HepG2 (cell line): Measurements from ENCODE around the gene PCYT2. TPM values are rescaled to one million over a fixed set of nuclear protein-coding genes. Genes with fewer than 3 reads are reported as not detected.

Source experiments
- BCL6 ChIP-seq: IDR thresholded peaks from 2 replicates; pipeline ENCODE4 v1.6.1; 2016; ENCODE audit warnings: missing genetic modification reagents, missing compliant biosample characterization
- CBX1 ChIP-seq: IDR thresholded peaks from one replicate; pipeline ENCODE4 v1.6.1; 2016; ENCODE audit warnings: antibody characterized with exemption, low read depth
- DPF2 ChIP-seq: sonication (generic); formaldehyde crosslinking; IDR thresholded peaks from 2 replicates; pipeline ENCODE4 v1.4.0; 2020; ENCODE audit warnings: mild to moderate bottlenecking, low read depth, missing genetic modification reagents, borderline replicate concordance
- FIP1L1 ChIP-seq: fragments of 200-400 bp; formaldehyde crosslinking; IDR thresholded peaks from 2 replicates; pipeline ENCODE4 v1.6.1; 2018; ENCODE audit warnings: low read depth, mild to moderate bottlenecking, low read length, moderate library complexity, borderline replicate concordance; ENCODE audit not compliant: insufficient read depth
- MBNL3 ChIP-seq: fragments of 250-450 bp; sonication (Bioruptor Pico); conservative IDR thresholded peaks from 2 replicates; pipeline ENCODE4 v1.8.0; 2022; ENCODE audit warnings: mild to moderate bottlenecking, inconsistent platforms
- NBN ChIP-seq: fragments of 450-650 bp; conservative IDR thresholded peaks from 2 replicates; pipeline ENCODE4 v1.6.1; 2017
- NFIC ChIP-seq: IDR thresholded peaks from 2 replicates; pipeline ENCODE4 v1.6.1; 2012; ENCODE audit warnings: mild to moderate bottlenecking, low read length, inconsistent platforms
- NR3C1 ChIP-seq: sonication (generic); formaldehyde crosslinking; IDR thresholded peaks from 2 replicates; pipeline ENCODE4 v1.4.0; 2020; ENCODE audit warnings: missing genetic modification reagents
- PCBP1 ChIP-seq: fragments of 200-400 bp; formaldehyde crosslinking; IDR thresholded peaks from 2 replicates; pipeline ENCODE4 v1.6.1; 2017; ENCODE audit warnings: mild to moderate bottlenecking, low read depth, low read length, borderline replicate concordance
- RARG ChIP-seq: sonication (generic); formaldehyde crosslinking; IDR thresholded peaks from 2 replicates; pipeline ENCODE4 v1.4.0; 2020; ENCODE audit warnings: low read depth, mild to moderate bottlenecking, missing genetic modification reagents
- SP1 ChIP-seq, 2 experiments: fragments of 450-650 bp in 1 of 2; sonication (generic) in 1 of 2; formaldehyde crosslinking in 1 of 2; IDR thresholded peaks; 2 replicates each; pipeline versions ENCODE4 v1.4.0 to v1.6.1; 2016 to 2020; ENCODE audit warnings: missing genetic modification reagents in 1 of 2
- TAF15 ChIP-seq: fragments of 200-400 bp; formaldehyde crosslinking; IDR thresholded peaks from one replicate; pipeline ENCODE4 v1.6.1; 2018; ENCODE audit warnings: mild to moderate bottlenecking, low read depth, low read length; ENCODE audit not compliant: poor library complexity, severe bottlenecking
- TCF7 ChIP-seq: sonication (generic); IDR thresholded peaks from 2 replicates; pipeline ENCODE4 v1.6.1; 2016; ENCODE audit warnings: antibody characterized with exemption, low read depth
- TRIM24 ChIP-seq: sonication (generic); formaldehyde crosslinking; IDR thresholded peaks from 2 replicates; pipeline ENCODE4 v1.8.0; 2022; ENCODE audit warnings: mild to moderate bottlenecking, missing genetic modification reagents
- ZMYM4 ChIP-seq: sonication (generic); formaldehyde crosslinking; IDR thresholded peaks from 2 replicates; pipeline ENCODE4 v1.8.1; 2023; ENCODE audit warnings: mild to moderate bottlenecking, missing genetic modification reagents
- ZNF484 ChIP-seq: sonication (generic); formaldehyde crosslinking; IDR thresholded peaks from 2 replicates; pipeline ENCODE4 v1.5.1; 2020; ENCODE audit warnings: mild to moderate bottlenecking, low read depth, missing genetic modification reagents, borderline replicate concordance
- ZNF501 ChIP-seq: sonication (generic); formaldehyde crosslinking; IDR thresholded peaks from 2 replicates; pipeline ENCODE4 v1.5.1; 2020; ENCODE audit warnings: mild to moderate bottlenecking, moderate library complexity, missing genetic modification reagents
- ZNF543 ChIP-seq: sonication (generic); formaldehyde crosslinking; IDR thresholded peaks from 2 replicates; pipeline ENCODE4 v1.4.0; 2020; ENCODE audit warnings: mild to moderate bottlenecking, missing genetic modification reagents
- ZNF598 ChIP-seq: sonication (generic); formaldehyde crosslinking; IDR thresholded peaks from 2 replicates; pipeline ENCODE4 v1.5.1; 2020; ENCODE audit warnings: mild to moderate bottlenecking, missing genetic modification reagents, borderline replicate concordance
- ZNF660 ChIP-seq: sonication (generic); formaldehyde crosslinking; IDR thresholded peaks from 2 replicates; pipeline ENCODE4 v1.5.1; 2020; ENCODE audit warnings: mild to moderate bottlenecking, low read depth, missing genetic modification reagents, borderline replicate concordance
- ZNF83 ChIP-seq: sonication (generic); formaldehyde crosslinking; IDR thresholded peaks from 2 replicates; pipeline ENCODE4 v1.4.0; 2020; ENCODE audit warnings: missing genetic modification reagents, mild to moderate bottlenecking, borderline replicate concordance
- polyA plus RNA-seq, 8 experiments: library from polyadenylated mRNA; depleted of rRNA in 3 of 8; stranded (reverse) in 7 of 8; unstranded in 1 of 8; fragments of >200 nt; fragmentation: Illumina TruSeq in 4 of 8; extraction: Trizol in 4 of 8; gene quantifications; 2 replicates each; pipeline versions ENCODE4 v1.2.1 to v1.2.3, GENCODE V29; 2011 to 2016; ENCODE audit warnings: low read depth in 4 of 8, missing spikeins in 1 of 8, mixed read lengths in 1 of 8; ENCODE audit not compliant: insufficient read depth in 1 of 8
- total RNA-seq, 5 experiments: library from RNA; depleted of rRNA; stranded (reverse); fragments of >200 nt; fragmentation: Illumina TruSeq; extraction: Trizol; gene quantifications; 2 replicates each; pipeline ENCODE4 v1.2.3, GENCODE V29; 2016; ENCODE audit warnings: low read depth in 1 of 5
- TF ChIP-seq, protein P1 (sequence below): sonication (generic); formaldehyde crosslinking; IDR thresholded peaks from 2 replicates; pipeline ENCODE4 v1.8.1; 2023; ENCODE audit warnings: mild to moderate bottlenecking, missing genetic modification reagents
- TF ChIP-seq, protein P2 (sequence below): IDR thresholded peaks from 2 replicates; pipeline ENCODE4 v1.6.1; 2016
- TF ChIP-seq, protein P3 (sequence below): sonication (generic); formaldehyde crosslinking; IDR thresholded peaks from 2 replicates; pipeline ENCODE4 v1.8.1; 2023; ENCODE audit warnings: missing genetic modification reagents, mild to moderate bottlenecking, borderline replicate concordance
- TF ChIP-seq, protein P4 (sequence below): sonication (generic); formaldehyde crosslinking; IDR thresholded peaks from 2 replicates; pipeline ENCODE4 v1.5.0; 2020; ENCODE audit warnings: missing genetic modification reagents
- TF ChIP-seq, protein P5 (sequence below): sonication (generic); formaldehyde crosslinking; IDR thresholded peaks from 2 replicates; pipeline ENCODE4 v1.8.1; 2023; ENCODE audit warnings: mild to moderate bottlenecking, moderate library complexity, missing genetic modification reagents

PCYT2 gene
- total and polyA plus RNA-seq, 2 of the 13 experiments (the other 11 are each of a cell fraction or from before 2014, with no cell fraction given), result 147 to 297 TPM

DNA sequence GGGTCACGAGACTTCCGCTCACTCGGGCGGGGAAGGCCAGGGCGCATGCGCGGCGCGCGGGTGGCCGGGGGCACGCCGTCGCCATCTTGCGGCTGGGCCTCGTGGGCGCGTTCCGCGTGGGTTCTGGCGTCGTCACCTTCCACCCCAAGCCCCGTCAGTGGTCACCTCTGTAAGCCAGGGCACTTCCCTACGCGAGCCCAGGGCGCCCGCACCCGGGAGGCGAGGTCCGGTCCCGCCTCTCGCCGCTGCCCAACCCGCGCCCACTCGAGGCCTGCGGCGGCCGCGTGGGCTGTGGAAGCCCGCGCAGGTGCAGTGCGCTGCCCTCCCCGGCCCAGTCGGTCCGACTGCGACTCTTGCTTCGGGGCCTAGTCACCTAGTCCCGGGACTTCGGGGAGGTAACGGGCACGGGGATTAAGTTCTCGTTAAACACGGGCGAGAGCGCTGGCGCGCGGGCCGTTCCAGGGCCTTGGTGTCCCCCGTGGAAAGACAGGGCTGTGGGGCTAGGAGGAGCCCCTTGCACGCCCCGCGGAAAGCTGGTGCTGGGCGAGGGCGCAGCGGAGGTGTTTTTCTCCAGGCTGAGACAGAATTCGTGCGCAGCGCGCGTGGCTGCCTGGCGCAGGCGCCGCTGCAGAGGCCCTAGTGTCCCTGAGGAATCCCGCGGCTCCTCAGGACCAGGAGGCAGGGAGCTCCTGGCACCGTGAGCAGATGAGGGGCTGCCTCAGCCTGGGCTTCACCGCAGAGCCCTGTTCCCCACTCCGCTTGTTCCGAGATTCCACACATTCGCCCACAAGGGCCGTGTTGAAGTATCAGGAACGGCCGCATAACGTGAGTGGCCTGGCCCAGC is 39.6 kb downstream of the PCYT2 start (continued):
- TF ChIP-seq CBX1 (peak; percentile 90), ZNF83 (peak; percentile 99), NR3C1 (CRISPR knock-in tag) (no peak), ZNF543 (CRISPR knock-in tag) (peak; percentile 92), SP1 (IDR thresholded peaks at IDR 0.05) (no peak), SP1 (CRISPR knock-in tag; IDR thresholded peaks at IDR 0.05) (peak; percentile 60), ZNF484 (CRISPR knock-in tag) (peak; percentile 93; the same call in 1 of the 2 replicates), ZNF660 (CRISPR knock-in tag) (no peak), MBNL3 (CRISPR knock-in tag) (no peak; the same call in 1 of the 2 replicates), ZMYM4 (no peak; the same call in none of the 2 replicates), FIP1L1 (no peak), DPF2 (no peak), TRIM24 (CRISPR knock-in tag) (no peak), PCBP1 (0 out of 2 replicates have a peak, but pooled peaks have one; percentile 36), NFIC (no peak), RARG (CRISPR knock-in tag) (peak; percentile 45; the same call in 1 of the 2 replicates), ZNF501 (CRISPR knock-in tag) (peak; percentile 89), ZNF598 (peak; percentile 67; the same call in 1 of the 2 replicates), NBN (no peak), TCF7 (no peak), TAF15 (peak; percentile 96), BCL6 (CRISPR knock-in tag) (peak; percentile 36; the same call in 1 of the 2 replicates)
- TF ChIP-seq, protein P1, sequence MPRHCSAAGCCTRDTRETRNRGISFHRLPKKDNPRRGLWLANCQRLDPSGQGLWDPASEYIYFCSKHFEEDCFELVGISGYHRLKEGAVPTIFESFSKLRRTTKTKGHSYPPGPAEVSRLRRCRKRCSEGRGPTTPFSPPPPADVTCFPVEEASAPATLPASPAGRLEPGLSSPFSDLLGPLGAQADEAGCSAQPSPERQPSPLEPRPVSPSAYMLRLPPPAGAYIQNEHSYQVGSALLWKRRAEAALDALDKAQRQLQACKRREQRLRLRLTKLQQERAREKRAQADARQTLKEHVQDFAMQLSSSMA (CRISPR knock-in tag), result peak; percentile 84; the same call in 1 of the 2 replicates
- TF ChIP-seq, protein P2, sequence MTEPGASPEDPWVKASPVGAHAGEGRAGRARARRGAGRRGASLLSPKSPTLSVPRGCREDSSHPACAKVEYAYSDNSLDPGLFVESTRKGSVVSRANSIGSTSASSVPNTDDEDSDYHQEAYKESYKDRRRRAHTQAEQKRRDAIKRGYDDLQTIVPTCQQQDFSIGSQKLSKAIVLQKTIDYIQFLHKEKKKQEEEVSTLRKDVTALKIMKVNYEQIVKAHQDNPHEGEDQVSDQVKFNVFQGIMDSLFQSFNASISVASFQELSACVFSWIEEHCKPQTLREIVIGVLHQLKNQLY, result no peak
- TF ChIP-seq, protein P3, sequence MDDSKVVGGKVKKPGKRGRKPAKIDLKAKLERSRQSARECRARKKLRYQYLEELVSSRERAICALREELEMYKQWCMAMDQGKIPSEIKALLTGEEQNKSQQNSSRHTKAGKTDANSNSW, result peak; percentile 94
- TF ChIP-seq, protein P4, sequence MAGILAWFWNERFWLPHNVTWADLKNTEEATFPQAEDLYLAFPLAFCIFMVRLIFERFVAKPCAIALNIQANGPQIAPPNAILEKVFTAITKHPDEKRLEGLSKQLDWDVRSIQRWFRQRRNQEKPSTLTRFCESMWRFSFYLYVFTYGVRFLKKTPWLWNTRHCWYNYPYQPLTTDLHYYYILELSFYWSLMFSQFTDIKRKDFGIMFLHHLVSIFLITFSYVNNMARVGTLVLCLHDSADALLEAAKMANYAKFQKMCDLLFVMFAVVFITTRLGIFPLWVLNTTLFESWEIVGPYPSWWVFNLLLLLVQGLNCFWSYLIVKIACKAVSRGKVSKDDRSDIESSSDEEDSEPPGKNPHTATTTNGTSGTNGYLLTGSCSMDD (CRISPR knock-in tag), result 0 out of 2 replicates have a peak, but pooled peaks have one; percentile 65
- TF ChIP-seq, protein P5, sequence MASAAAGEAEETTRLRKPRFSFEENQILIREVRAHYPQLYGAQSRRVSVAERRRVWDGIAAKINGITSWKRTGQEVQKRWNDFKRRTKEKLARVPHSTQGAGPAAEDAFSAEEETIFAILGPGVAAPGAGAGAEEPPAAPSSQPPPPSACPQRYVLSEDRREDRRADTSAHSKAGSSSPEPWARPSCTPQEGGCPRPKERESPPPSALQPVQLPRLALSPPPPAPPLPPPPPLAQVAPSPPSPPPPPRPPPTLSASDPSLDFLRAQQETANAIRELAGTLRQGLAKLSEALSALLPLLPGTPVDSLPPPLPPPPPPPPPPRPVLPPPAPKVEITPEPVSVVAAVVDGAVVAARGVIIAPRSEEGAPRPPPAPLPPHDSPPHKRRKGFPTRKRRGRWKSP (CRISPR knock-in tag), result peak; percentile 76; the same call in 1 of the 2 replicates
